ENCODE results near the gene GGA1.

The GGA1 gene

GRCh38 chr22:37674248-37674647, 65.6 kb downstream of the GGA1 start:
- DNase-seq (ENCODE audit: extremely low read depth, low read depth) = no peak

GRCh38 chr22:37674951-37675929, 66.6 kb downstream of the GGA1 start, which contains the start of gene LGALS1:
TSS of gene LGALS1 (plus strand) at chr22:37675636. CDS start at chr22:37675703, 67 bp downstream.
- peak; percentile 98 for DNase-seq (ENCODE audit: extremely low read depth, low read depth)
- TF ChIP-seq CTCF (IDR thresholded peaks at IDR 0.05; ENCODE audit: low read depth, low read length) = peak; percentile 5

More at GRCh38 chr22:37674248-37674647, 65.6 kb downstream of the GGA1 start:
- TF ChIP-seq CTCF (IDR thresholded peaks at IDR 0.05; ENCODE audit: low read depth, low read length) = no peak

GRCh38 chr22:37675930-37676735, 67.5 kb downstream of the GGA1 start:
- no peak for DNase-seq (ENCODE audit: extremely low read depth, low read depth)
- no peak for TF ChIP-seq CTCF (IDR thresholded peaks at IDR 0.05; ENCODE audit: low read depth, low read length)

- DNase-seq (ENCODE audit: extremely low read depth, low read depth) = peak; percentile 97
- TF ChIP-seq CTCF (IDR thresholded peaks at IDR 0.05; ENCODE audit: low read depth, low read length) = no peak
Measured at GRCh38 chr22:37676736-37677492, 68.3 kb downstream of the GGA1 start.

- no peak for TF ChIP-seq CTCF (IDR thresholded peaks at IDR 0.05; ENCODE audit: low read depth, low read length)
Measured at GRCh38 chr22:37677493-37677974, 68.9 kb downstream of the GGA1 start.

GRCh38 chr22:37678372-37678771, 69.7 kb downstream of the GGA1 start:
- TF ChIP-seq CTCF (IDR thresholded peaks at IDR 0.05; ENCODE audit: low read depth, low read length) = no peak
- DNase-seq (ENCODE audit: extremely low read depth, low read depth) = no peak

More at GRCh38 chr22:37677493-37677974, 68.9 kb downstream of the GGA1 start:
- DNase-seq (ENCODE audit: extremely low read depth, low read depth) = no peak
